H1 (cell line): Measurements from ENCODE around the gene MRPL22. TPM values are rescaled to one million over a fixed set of nuclear protein-coding genes. Genes with fewer than 3 reads are reported as not detected.

Experiments
- CTCF ChIA-PET: fragments of 300-600 bp; sonication (Branson Sonifier 250); formaldehyde crosslinking; loops from one replicate; lab custom pipeline; 2021; ENCODE audit not compliant: partially characterized antibody; lab: Charles Lee
- POLR2A ChIA-PET: fragments of 300-600 bp; sonication (Branson Sonifier 250); formaldehyde crosslinking; loops from one replicate; lab custom pipeline; 2021; ENCODE audit warnings: inconsistent platforms; ENCODE audit not compliant: partially characterized antibody; lab: Charles Lee
- DNase-seq, 2 experiments: peaks; one replicate each; pipeline versions ENCODE4 v3.0.0 to v3.0.0-alpha.2; 2010 to 2022; ENCODE audit warnings: low spot score in 2 of 2, low read depth in 1 of 2, mixed read lengths in 1 of 2
- FAIRE-seq: peaks from 2 replicates; lab custom pipeline; 2011; peaks lifted over from hg19 to GRCh38; lab: Jason Lieb, UNC
- H2AFZ ChIP-seq: 2 replicates; pipeline ENCODE4 v1.8.1; 2012; ENCODE audit warnings: low read length, inconsistent platforms
- H2AK5ac ChIP-seq: 2 replicates; pipeline ENCODE4 v1.6.1; 2013; ENCODE audit warnings: low read depth, low read length
- H2BK120ac ChIP-seq: replicated peaks from 2 replicates; pipeline ENCODE3; 2013; ENCODE audit warnings: low read depth, low read length, inconsistent platforms
- H2BK12ac ChIP-seq: 2 replicates; pipeline ENCODE4 v1.6.1; 2013; ENCODE audit warnings: low read depth, low read length
- H2BK15ac ChIP-seq: 2 replicates; pipeline ENCODE4 v1.6.1; 2013; ENCODE audit warnings: low read length
- H2BK20ac ChIP-seq: 2 replicates; pipeline ENCODE4 v1.6.1; 2013; ENCODE audit warnings: low read length
- H2BK5ac ChIP-seq: 2 replicates; pipeline ENCODE4 v1.6.1; 2013; ENCODE audit warnings: low read depth, low read length
- H3K14ac ChIP-seq: 2 replicates; pipeline ENCODE4 v1.6.1; 2013; ENCODE audit warnings: inconsistent platforms; ENCODE audit not compliant: insufficient read length
- H3K18ac ChIP-seq: 2 replicates; pipeline ENCODE4 v1.6.1; 2013; ENCODE audit warnings: low read length; ENCODE audit errors: extremely low read depth
- H3K23ac ChIP-seq: 2 replicates; pipeline ENCODE4 v1.6.1; 2013; ENCODE audit warnings: inconsistent platforms; ENCODE audit not compliant: insufficient read length
- H3K23me2 ChIP-seq: 2 replicates; pipeline ENCODE4 v1.6.1; 2013; ENCODE audit warnings: low read depth, low read length
- H3K27ac ChIP-seq: 2 replicates; pipeline ENCODE4 v1.6.1; 2011; ENCODE audit warnings: low read depth, low read length, inconsistent platforms
- H3K27me3 ChIP-seq, 4 experiments: replicated peaks in 1 of 4; 1 replicate in 1 of 4; 2 replicates in 3 of 4; pipeline versions ENCODE4 v1.6.1 to v1.8.1; 2011 to 2013; ENCODE audit warnings: low read length in 3 of 4, mild to moderate bottlenecking in 3 of 4, inconsistent platforms in 2 of 4, mixed read lengths in 2 of 4, moderate library complexity in 1 of 4; ENCODE audit not compliant: control insufficient read depth in 3 of 4, insufficient read depth in 3 of 4; ENCODE audit errors: extremely low read depth in 1 of 4
- H3K36me3 ChIP-seq, 4 experiments: 2 replicates each; pipeline versions ENCODE4 v1.6.1 to v1.8.1; 2011 to 2013; ENCODE audit warnings: mild to moderate bottlenecking in 4 of 4, low read length in 3 of 4, moderate library complexity in 2 of 4, control low read depth in 1 of 4, inconsistent platforms in 1 of 4; ENCODE audit not compliant: insufficient read depth in 4 of 4, control insufficient read depth in 2 of 4
- H3K4ac ChIP-seq: replicated peaks from 2 replicates; pipeline ENCODE3; 2013; ENCODE audit warnings: low read length, low read depth, mixed read lengths, inconsistent platforms; ENCODE audit not compliant: insufficient read length
- H3K4me1 ChIP-seq, 4 experiments: replicated peaks in 1 of 4; 1 replicate in 1 of 4; 2 replicates in 3 of 4; pipeline versions ENCODE4 v1.6.1 to v1.8.1; 2011 to 2013; ENCODE audit warnings: low read length in 3 of 4, inconsistent platforms in 2 of 4, mixed read lengths in 1 of 4; ENCODE audit not compliant: insufficient read depth in 4 of 4, control insufficient read depth in 3 of 4
- H3K4me2 ChIP-seq, 2 experiments: 2 replicates each; pipeline versions ENCODE4 v1.6.1 to v1.8.1; 2011 to 2013; ENCODE audit warnings: low read depth in 2 of 2, low read length in 2 of 2, control low read depth in 1 of 2, inconsistent platforms in 1 of 2, mild to moderate bottlenecking in 1 of 2; ENCODE audit not compliant: insufficient read depth in 1 of 2
- H3K4me3 ChIP-seq, 4 experiments: fragments of 200-600, 300-600 bp in 1 of 4; sonication (generic), shearing (Covaris generic), sonication (Bioruptor Twin) in 1 of 4; 2 replicates each; pipeline versions ENCODE4 v1.5.1 to v1.8.1; 2011 to 2016; ENCODE audit warnings: low read length in 4 of 4, low read depth in 3 of 4, control low read depth in 2 of 4, inconsistent platforms in 2 of 4, mild to moderate bottlenecking in 2 of 4, mixed read lengths in 1 of 4, moderate library complexity in 1 of 4; ENCODE audit not compliant: insufficient read depth in 2 of 4; ENCODE audit errors: extremely low read depth in 1 of 4
- H3K56ac ChIP-seq: replicated peaks from 2 replicates; pipeline ENCODE3; 2013; ENCODE audit warnings: low read depth, mild to moderate bottlenecking, mixed read lengths, low read length, inconsistent platforms; ENCODE audit not compliant: insufficient read length
- H3K79me1 ChIP-seq: 2 replicates; pipeline ENCODE4 v1.6.1; 2013; ENCODE audit warnings: low read depth, low read length, control low read depth
- H3K79me2 ChIP-seq, 2 experiments: 2 replicates each; pipeline versions ENCODE4 v1.6.1 to v1.8.1; 2012 to 2013; ENCODE audit warnings: low read length in 2 of 2, mild to moderate bottlenecking in 2 of 2, inconsistent platforms in 1 of 2; ENCODE audit not compliant: insufficient read depth in 2 of 2, control insufficient read depth in 1 of 2
- H3K9ac ChIP-seq, 4 experiments: replicated peaks in 1 of 4; 1 replicate in 1 of 4; 2 replicates in 3 of 4; pipeline versions ENCODE4 v1.6.1 to v1.8.1; 2011 to 2013; ENCODE audit warnings: low read depth in 3 of 4, low read length in 3 of 4, control low read depth in 2 of 4, mild to moderate bottlenecking in 2 of 4, moderate library complexity in 2 of 4, inconsistent platforms in 1 of 4; ENCODE audit errors: extremely low read depth in 1 of 4
- H3K9me3 ChIP-seq, 2 experiments: 2 replicates each; pipeline versions ENCODE4 v1.6.1 to v1.8.1; 2012 to 2013; ENCODE audit warnings: mild to moderate bottlenecking in 2 of 2, moderate library complexity in 2 of 2, control low read depth in 1 of 2, inconsistent platforms in 1 of 2, low read depth in 1 of 2, low read length in 1 of 2, mixed read lengths in 1 of 2; ENCODE audit not compliant: insufficient read depth in 2 of 2
- H4K20me1 ChIP-seq, 2 experiments: replicated peaks in 1 of 2; 2 replicates each; pipeline versions ENCODE3 to v1.8.1; 2011 to 2013; ENCODE audit warnings: inconsistent platforms in 2 of 2, low read length in 2 of 2, mild to moderate bottlenecking in 1 of 2; ENCODE audit not compliant: insufficient read depth in 2 of 2, control insufficient read depth in 1 of 2
- H4K5ac ChIP-seq: 2 replicates; pipeline ENCODE4 v1.6.1; 2013; ENCODE audit warnings: low read length, low read depth, mixed read lengths, inconsistent platforms; ENCODE audit not compliant: insufficient read length
- H4K8ac ChIP-seq: 2 replicates; pipeline ENCODE4 v1.8.0; 2013; ENCODE audit warnings: mild to moderate bottlenecking, moderate library complexity, low read length, inconsistent platforms; ENCODE audit not compliant: insufficient read depth; ENCODE audit errors: extremely low read depth
- H4K91ac ChIP-seq: replicated peaks from 2 replicates; pipeline ENCODE3; 2013; ENCODE audit warnings: low read length, mixed read lengths, inconsistent platforms; ENCODE audit not compliant: insufficient read length
- EZH2 ChIP-seq: fragments of 200-600 bp; sonication (generic); IDR thresholded peaks from 2 replicates; pipeline ENCODE4 v1.7.1; 2012; ENCODE audit warnings: low read depth, mild to moderate bottlenecking, moderate library complexity, low read length, inconsistent platforms; ENCODE audit not compliant: severe bottlenecking
- POLR2AphosphoS5 ChIP-seq: IDR thresholded peaks from 2 replicates; pipeline ENCODE4 v1.6.1; 2011; ENCODE audit warnings: low read depth, low read length
- SUZ12 ChIP-seq: fragments of 200-600 bp; sonication (generic); IDR thresholded peaks from 2 replicates; pipeline ENCODE4 v1.6.1; 2012; ENCODE audit warnings: mild to moderate bottlenecking, inconsistent platforms, low read length, moderate library complexity, mixed read lengths
- WGBS, 2 experiments: shearing (Covaris generic) in 1 of 2; methylation state at CpG; one replicate each; pipeline versions ENCODE4 v1.1.6 to v1.1.7; 2013 to 2015; ENCODE audit warnings: low lambda C conversion rate in 2 of 2, mixed read lengths in 2 of 2, inconsistent platforms in 1 of 2, low coverage in 1 of 2, missing lambda C conversion rate in 1 of 2; ENCODE audit not compliant: insufficient replicate concordance in 2 of 2, insufficient coverage in 1 of 2, insufficient read length in 1 of 2; ENCODE audit errors: extremely low coverage in 1 of 2, missing lambda C conversion rate in 1 of 2; 5-methylcytosine and 5-hydroxymethylcytosine counted together
- polyA plus RNA-seq, 7 experiments: library from polyadenylated mRNA; depleted of rRNA in 3 of 7; stranded (reverse) in 5 of 7; unstranded in 2 of 7; fragments of >200 nt in 5 of 7; fragments of 200-250 nt in 2 of 7; gene quantifications; 1 replicate in 5 of 7; 2 replicates in 1 of 7; 4 replicates in 1 of 7; pipeline versions ENCODE4 v1.2.1 to v1.2.3, GENCODE V29; 2011 to 2013; ENCODE audit warnings: missing spikeins in 2 of 7, mixed read lengths in 2 of 7
- total RNA-seq: library from RNA; stranded (reverse); fragmentation: NEBNext Ultra II Directional; extraction: Animal tissue kit (Norgen Biotek cat#: 25700); gene quantifications from 2 replicates; pipeline ENCODE4 v1.2.1, GENCODE V29; 2021

Gene MRPL22
- total and polyA plus RNA-seq, 2 of the 8 experiments (the other 6 are each of a cell fraction or from before 2014, with no cell fraction given), result 46.8 to 65.6 TPM

GRCh38 chr5:154901913-154902312, 39.0 kb upstream of the MRPL22 start:
- Histone ChIP-seq H3K4me3 (no peak overlapping the region), H3K36me3 (peaks cover 30 to 90% (median 61%) of the 10 kb centered on the region in 4 experiments), H2AFZ (no peak overlapping the region), H3K4me1 (no peaks in the 10 kb centered on the region), H2BK20ac (no peak overlapping the region), H3K4me2 (no peak overlapping the region), H4K8ac (no peak overlapping the region), H3K4ac (no peak overlapping the region), H3K14ac (no peak overlapping the region), H3K9me3 (no peaks in the 10 kb centered on the region), H4K91ac (no peak overlapping the region), H3K79me1 (no peaks in the 10 kb centered on the region), H3K79me2 (no peaks in the 10 kb centered on the region), H3K23ac (no peak overlapping the region), H3K9ac (no peak overlapping the region), H4K20me1 (no peaks in the 10 kb centered on the region), H3K56ac (no peak overlapping the region), H3K23me2 (no peaks in the 10 kb centered on the region; the same call in 1 of the 2 replicates), H2BK120ac (no peak overlapping the region), H3K18ac (no peak overlapping the region), H3K27ac (no peak overlapping the region), H4K5ac (no peak overlapping the region), H2BK5ac (no peak overlapping the region), H2BK15ac (no peak overlapping the region), H3K27me3 (no peaks in the 10 kb centered on the region), H2AK5ac (no peak overlapping the region), H2BK12ac (no peak overlapping the region)
- WGBS, 2 experiments, result 95% methylated on average over 6 of the region's 6 CpGs; no CpG with 5 or more reads in 1 of the 2 experiments
- ChIA-PET POLR2A (interaction anchor here (1.3 kb wide), 1 partner anchor 43 kb away, joined by 3 read pairs; the partner anchor contains the start of gene CNOT8), CTCF (interaction anchor here (0.6 to 1.4 kb wide), 3 partner anchors 8 to 23 kb away, joined by 3 to 5 read pairs (median 3); no protein-coding TSS in a partner anchor)
- no peak for FAIRE-seq
- no peak for DNase-seq
- TF ChIP-seq POLR2AphosphoS5 (no peak), SUZ12 (no peak), EZH2 (no peak)
